ENCODE data around the gene CDC23. TPM values are rescaled to one million over a fixed set of nuclear protein-coding genes. Genes with fewer than 3 reads are reported as not detected.

The CDC23 gene
- total RNA-seq, 1 experiment from 2014 or later, result 41.3 TPM

- no peak overlapping the region for H2BK12ac ChIP-seq (ENCODE audit: insufficient read length, low read depth, low read length)
- no peaks in the 10 kb centered on the region for H3K9me3 Mint-ChIP-seq
- no peaks in the 10 kb centered on the region for H3K36me3 Mint-ChIP-seq (ENCODE audit: insufficient read depth in 1 of 3, low read depth in 3 of 3)
- H3K18ac ChIP-seq (ENCODE audit: insufficient read length, low read depth, low read length), result no peak overlapping the region
- no peaks in the 10 kb centered on the region; the same call in 1 of the 2 replicates for H3K4me1 ChIP-seq (ENCODE audit: insufficient read depth, low read length)
- DNase-seq, result no peak
- H3K23ac ChIP-seq (ENCODE audit: insufficient read length, low read depth, low read length), result no peak overlapping the region
- H3K9me3 ChIP-seq (ENCODE audit: control insufficient read depth, low read depth, low read length), result no peaks in the 10 kb centered on the region
- no CpG with 5 or more reads among the region's 4 CpGs for WGBS (ENCODE audit: extremely low coverage, insufficient read length, low lambda C conversion rate)
- no peak overlapping the region for H4K91ac ChIP-seq (ENCODE audit: insufficient read length, low read depth, low read length)
- H2BK5ac ChIP-seq (ENCODE audit: insufficient read length, low read length), result no peak overlapping the region
- no peak overlapping the region for H2BK20ac ChIP-seq (ENCODE audit: low read depth, low read length, poor library complexity, severe bottlenecking)
- H3K27me3 ChIP-seq (ENCODE audit: insufficient read depth, low read length), result peaks cover 5% of the 10 kb centered on the region; the same call in 1 of the 2 replicates
- H2AK5ac ChIP-seq (ENCODE audit: insufficient read length, low read length), result no peak overlapping the region
- TF ChIP-seq CTCF (conservative IDR thresholded peaks at IDR 0.05), result no peak
- H3K4me1 Mint-ChIP-seq, result peaks cover 17 to 30% of the 10 kb centered on the region in 2 experiments
- no peak overlapping the region for H2BK120ac ChIP-seq (ENCODE audit: low read depth, low read length, poor library complexity, severe bottlenecking)
- H3K4ac ChIP-seq (ENCODE audit: low read depth, low read length), result no peak overlapping the region
- no peak overlapping the region for H3K4me2 ChIP-seq (ENCODE audit: insufficient read depth, insufficient read length, low read length)
- no peak overlapping the region for H3K9ac ChIP-seq (ENCODE audit: extremely low read depth, insufficient read length, low read length)
- no peak overlapping the region for H3K27ac Mint-ChIP-seq
- no peak overlapping the region for H4K8ac ChIP-seq (replicated peaks; ENCODE audit: insufficient read length, low read depth, low read length)
- H3K56ac ChIP-seq (ENCODE audit: insufficient read length, low read depth, low read length), result no peak overlapping the region
- no peaks in the 10 kb centered on the region for H3K79me1 ChIP-seq (ENCODE audit: insufficient read depth, low read depth, low read length, poor library complexity, severe bottlenecking)
- no peak overlapping the region for H4K5ac ChIP-seq (ENCODE audit: insufficient read length, low read depth, low read length)
- no peak overlapping the region for H2BK15ac ChIP-seq (ENCODE audit: low read depth, low read length)
- no peaks in the 10 kb centered on the region for H3K79me2 ChIP-seq (ENCODE audit: insufficient read depth, low read length)
- H3K27me3 Mint-ChIP-seq (ENCODE audit: low read depth), result peaks cover 29% of the 10 kb centered on the region
- H2AFZ ChIP-seq (ENCODE audit: low read length), result no peak overlapping the region
- no peak overlapping the region for H3K14ac ChIP-seq (ENCODE audit: insufficient read depth, low read length)
- H4K20me1 ChIP-seq (ENCODE audit: control insufficient read depth, insufficient read depth, insufficient read length), result no peaks in the 10 kb centered on the region
- H3K4me3 Mint-ChIP-seq, result no peak overlapping the region
- peaks cover 3% of the 10 kb centered on the region for H3K23me2 ChIP-seq (ENCODE audit: insufficient read length, low read depth, low read length, poor library complexity, severe bottlenecking)
- no peak overlapping the region for H3K27ac ChIP-seq (ENCODE audit: insufficient read length, low read depth, low read length)
- no peak overlapping the region for H3T11ph ChIP-seq (ENCODE audit: low read length)
Measured at GRCh38 chr5:138246334-138246733, 33.2 kb upstream of the CDC23 start.

Measured in H9 (cell line).